Measurements from ENCODE around the gene AIDA.

DNA sequence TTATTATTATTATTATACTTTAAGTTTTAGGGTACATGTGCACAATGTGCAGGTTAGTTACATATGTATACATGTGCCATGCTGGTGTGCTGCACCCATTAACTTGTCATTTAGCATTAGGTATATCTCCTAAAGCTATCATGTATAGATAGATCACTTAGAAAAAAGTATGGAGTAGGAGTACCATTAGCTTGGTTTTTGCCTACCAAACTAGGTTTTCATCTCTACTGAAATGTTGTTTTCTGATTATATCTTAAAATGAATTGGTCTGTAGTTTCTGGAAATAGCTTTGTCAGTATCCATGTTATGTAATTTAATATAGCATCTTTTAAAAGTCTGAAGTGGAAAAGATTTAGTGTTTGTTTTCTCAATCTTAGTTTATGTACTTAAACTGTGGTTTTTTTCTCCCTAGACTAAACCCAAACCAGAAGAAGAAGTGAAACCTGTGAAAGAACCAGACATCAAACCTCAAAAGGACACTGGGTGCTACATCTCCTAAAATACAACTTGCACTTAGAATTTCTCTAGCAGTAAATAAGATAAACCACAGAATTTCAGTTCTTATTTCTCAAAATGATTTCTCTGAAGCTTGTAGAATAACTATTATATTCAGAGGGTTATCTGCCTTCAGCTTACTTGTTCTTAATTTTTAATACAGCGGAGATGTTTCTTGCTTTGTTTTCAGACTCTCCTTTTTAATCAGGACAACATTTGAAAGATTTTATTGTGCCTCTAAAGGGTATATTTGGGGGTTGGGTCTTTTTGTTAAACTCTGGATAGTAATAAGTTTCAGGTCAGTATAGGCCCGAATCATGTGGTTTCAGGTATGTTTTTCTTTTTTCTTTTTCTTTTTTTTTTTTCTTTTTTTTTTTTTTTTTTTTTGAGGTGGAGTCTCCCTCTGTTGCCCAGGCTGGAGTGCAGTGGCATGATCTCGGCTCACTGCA lies 20.2 kb upstream of the AIDA start:
- TF ChIP-seq, protein P1, sequence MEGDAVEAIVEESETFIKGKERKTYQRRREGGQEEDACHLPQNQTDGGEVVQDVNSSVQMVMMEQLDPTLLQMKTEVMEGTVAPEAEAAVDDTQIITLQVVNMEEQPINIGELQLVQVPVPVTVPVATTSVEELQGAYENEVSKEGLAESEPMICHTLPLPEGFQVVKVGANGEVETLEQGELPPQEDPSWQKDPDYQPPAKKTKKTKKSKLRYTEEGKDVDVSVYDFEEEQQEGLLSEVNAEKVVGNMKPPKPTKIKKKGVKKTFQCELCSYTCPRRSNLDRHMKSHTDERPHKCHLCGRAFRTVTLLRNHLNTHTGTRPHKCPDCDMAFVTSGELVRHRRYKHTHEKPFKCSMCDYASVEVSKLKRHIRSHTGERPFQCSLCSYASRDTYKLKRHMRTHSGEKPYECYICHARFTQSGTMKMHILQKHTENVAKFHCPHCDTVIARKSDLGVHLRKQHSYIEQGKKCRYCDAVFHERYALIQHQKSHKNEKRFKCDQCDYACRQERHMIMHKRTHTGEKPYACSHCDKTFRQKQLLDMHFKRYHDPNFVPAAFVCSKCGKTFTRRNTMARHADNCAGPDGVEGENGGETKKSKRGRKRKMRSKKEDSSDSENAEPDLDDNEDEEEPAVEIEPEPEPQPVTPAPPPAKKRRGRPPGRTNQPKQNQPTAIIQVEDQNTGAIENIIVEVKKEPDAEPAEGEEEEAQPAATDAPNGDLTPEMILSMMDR (conservative IDR thresholded peaks at IDR 0.05; ENCODE audit: low read depth, low read length) = no peak
- TF ChIP-seq EZH2 (IDR thresholded peaks at IDR 0.05; ENCODE audit: borderline replicate concordance, low read depth, low read length, poor library complexity, severe bottlenecking) = no peak
